ENCODE measurements around the gene PDE8B.
"Not testable (repeated sequence)": the region's sequence is repeated elsewhere in the genome, so short reads cannot be mapped to it uniquely, and the experiment has no call there.

PDE8B gene

GRCh38 chr5:77461287-77461686 lies 250.8 kb downstream of the PDE8B start:
- DNase-seq, result no peak

- no peak for DNase-seq
Measured at GRCh38 chr5:77463905-77464304, 253.4 kb downstream of the PDE8B start.

- DNase-seq, result not testable (repeated sequence)
Measured at GRCh38 chr5:77468875-77469274, 258.4 kb downstream of the PDE8B start.

GRCh38 chr5:77475041-77475440 lies 264.6 kb downstream of the PDE8B start:
- DNase-seq, result not testable (repeated sequence)

Data from NCI-H2171 (cell line).